MM.1S (cell line): ENCODE results near the gene CHRM2.

Source experiments
- DNase-seq: peaks from one replicate; pipeline ENCODE4 v3.0.0-alpha.2; 2015
- H2AFZ ChIP-seq: fragments of 300-600 bp; sonication (generic); 2 replicates; pipeline ENCODE4 v1.6.0; 2016; ENCODE audit warnings: antibody characterized with exemption, low read length
- H3F3A ChIP-seq: fragments of 300-600 bp; sonication (generic); 2 replicates; pipeline ENCODE4 v1.6.1; 2016; ENCODE audit warnings: mild to moderate bottlenecking, antibody characterized with exemption, low read length, moderate library complexity, mixed read lengths; ENCODE audit not compliant: insufficient read depth
- H3K27ac ChIP-seq: fragments of 300-600 bp; sonication (generic); 2 replicates; pipeline ENCODE4 v1.5.1; 2016; ENCODE audit warnings: mild to moderate bottlenecking, low read length
- H3K27me3 ChIP-seq: fragments of 300-600 bp; sonication (generic); replicated peaks from 2 replicates; pipeline ENCODE4 v1.6.0; 2016; ENCODE audit warnings: low read length; ENCODE audit not compliant: insufficient read depth
- H3K36me3 ChIP-seq: fragments of 300-600 bp; sonication (generic); replicated peaks from 2 replicates; pipeline ENCODE4 v1.6.1; 2016; ENCODE audit warnings: mild to moderate bottlenecking, low read length, mixed read lengths; ENCODE audit not compliant: insufficient read depth
- H3K4me1 ChIP-seq: fragments of 300-600 bp; sonication (generic); 2 replicates; pipeline ENCODE4 v1.6.1; 2016; ENCODE audit warnings: low read length, mixed read lengths
- H3K4me2 ChIP-seq: fragments of 300-600 bp; sonication (generic); 2 replicates; pipeline ENCODE4 v1.6.0; 2016; ENCODE audit warnings: low read depth, low read length
- H3K4me3 ChIP-seq: fragments of 300-600 bp; sonication (generic); 2 replicates; pipeline ENCODE4 v1.5.1; 2016; ENCODE audit warnings: low read length, mixed read lengths
- H3K79me2 ChIP-seq: fragments of 300-600 bp; sonication (generic); 2 replicates; pipeline ENCODE4 v1.6.1; 2016; ENCODE audit warnings: mixed run types, low read length, mixed read lengths
- H3K9ac ChIP-seq: fragments of 300-600 bp; sonication (generic); 2 replicates; pipeline ENCODE4 v1.6.1; 2016; ENCODE audit warnings: low read length, mixed read lengths
- H3K9me2 ChIP-seq: fragments of 300-600 bp; sonication (generic); replicated peaks from 2 replicates; pipeline ENCODE4 v1.6.1; 2016; ENCODE audit warnings: mild to moderate bottlenecking, low read length, mixed read lengths; ENCODE audit not compliant: insufficient read depth
- H3K9me3 ChIP-seq: fragments of 300-600 bp; sonication (generic); replicated peaks from 2 replicates; pipeline ENCODE4 v1.6.1; 2016; ENCODE audit warnings: mild to moderate bottlenecking, low read length, mixed read lengths; ENCODE audit not compliant: insufficient read depth
- H4K20me1 ChIP-seq: fragments of 300-600 bp; sonication (generic); 2 replicates; pipeline ENCODE4 v1.6.1; 2016; ENCODE audit warnings: mild to moderate bottlenecking, low read length, moderate library complexity, mixed read lengths; ENCODE audit not compliant: insufficient read depth
- CTCF ChIP-seq: fragments of 300-600 bp; sonication (generic); IDR thresholded peaks from 2 replicates; pipeline ENCODE4 v1.5.1; 2016; ENCODE audit warnings: antibody characterized with exemption, low read length, mixed read lengths
- EZH2 ChIP-seq: fragments of 300-600 bp; sonication (generic); optimal IDR thresholded peaks from 2 replicates; pipeline ENCODE3; 2017; ENCODE audit warnings: low read depth, mild to moderate bottlenecking, antibody characterized with exemption, low read length, mixed read lengths
- EZH2phosphoT487 ChIP-seq: fragments of 300-600 bp; sonication (generic); IDR thresholded peaks from 2 replicates; pipeline ENCODE4 v1.6.1; 2018; ENCODE audit warnings: antibody characterized with exemption, low read length

The CHRM2 gene

DNA sequence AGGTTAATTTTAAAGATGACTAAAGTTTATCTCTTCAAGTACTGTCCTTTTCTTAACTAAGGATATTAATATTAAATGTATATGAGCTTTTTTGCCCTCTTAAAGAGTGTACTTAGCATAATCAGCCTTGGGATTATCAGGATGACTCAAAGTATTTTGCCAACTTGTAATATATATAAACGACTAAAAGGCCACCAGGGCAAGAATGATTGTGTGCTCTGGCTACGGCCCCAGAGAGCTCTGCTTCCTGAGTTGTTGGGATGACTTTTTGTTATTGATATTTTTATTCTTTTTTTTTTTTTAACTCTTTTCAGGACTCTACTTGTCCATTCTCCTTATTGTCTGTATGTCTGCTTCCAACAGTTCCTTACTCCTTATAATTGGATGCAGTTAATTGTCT is 14.8 kb upstream of the CHRM2 start:
- no peak for TF ChIP-seq EZH2phosphoT487
- TF ChIP-seq EZH2: no peak
- no peak for TF ChIP-seq CTCF
- no peak overlapping the region for H3K4me3 ChIP-seq
- DNase-seq: no peak
- no peaks in the 10 kb centered on the region for H4K20me1 ChIP-seq
- no peaks in the 10 kb centered on the region for H3F3A ChIP-seq
- H3K9ac ChIP-seq: no peak overlapping the region
- no peaks in the 10 kb centered on the region for H3K27me3 ChIP-seq
- no peak overlapping the region for H2AFZ ChIP-seq
- no peak overlapping the region for H3K4me2 ChIP-seq
- no peak overlapping the region for H3K27ac ChIP-seq
- H3K9me2 ChIP-seq: no peaks in the 10 kb centered on the region
- no peaks in the 10 kb centered on the region for H3K9me3 ChIP-seq
- H3K36me3 ChIP-seq: no peaks in the 10 kb centered on the region
- no peaks in the 10 kb centered on the region for H3K4me1 ChIP-seq
- H3K79me2 ChIP-seq: no peaks in the 10 kb centered on the region

DNA sequence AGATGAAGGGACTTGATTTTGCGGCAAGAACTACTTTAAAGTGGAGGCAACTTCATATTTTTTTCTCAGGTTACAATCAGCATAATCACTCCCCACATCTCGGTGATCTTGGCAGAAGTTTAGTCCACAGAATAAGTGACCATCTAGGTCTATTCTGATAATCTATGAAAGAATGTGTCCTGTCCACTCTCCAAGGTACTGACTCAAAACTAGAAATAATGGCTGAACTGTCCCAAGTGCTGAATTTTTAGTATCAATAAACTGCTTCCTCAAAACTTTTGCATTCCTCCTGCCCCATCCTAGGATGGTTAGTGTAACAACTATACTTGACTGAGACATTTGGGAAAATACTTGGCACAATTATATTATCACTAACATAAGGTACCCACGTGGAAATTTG is 10.9 kb upstream of the CHRM2 start:
- Histone ChIP-seq H3F3A (peaks cover 5% of the 10 kb centered on the region), H3K36me3 (no peaks in the 10 kb centered on the region), H3K79me2 (no peaks in the 10 kb centered on the region), H3K4me3 (no peak overlapping the region), H3K9me3 (no peaks in the 10 kb centered on the region), H3K27ac (no peak overlapping the region), H2AFZ (no peak overlapping the region), H3K27me3 (no peaks in the 10 kb centered on the region), H3K4me1 (no peaks in the 10 kb centered on the region), H4K20me1 (no peaks in the 10 kb centered on the region), H3K4me2 (no peak overlapping the region), H3K9me2 (no peaks in the 10 kb centered on the region), H3K9ac (no peak overlapping the region)
- no peak for TF ChIP-seq CTCF
- no peak for TF ChIP-seq EZH2
- no peak for TF ChIP-seq EZH2phosphoT487
- DNase-seq: peak; percentile 61

DNA sequence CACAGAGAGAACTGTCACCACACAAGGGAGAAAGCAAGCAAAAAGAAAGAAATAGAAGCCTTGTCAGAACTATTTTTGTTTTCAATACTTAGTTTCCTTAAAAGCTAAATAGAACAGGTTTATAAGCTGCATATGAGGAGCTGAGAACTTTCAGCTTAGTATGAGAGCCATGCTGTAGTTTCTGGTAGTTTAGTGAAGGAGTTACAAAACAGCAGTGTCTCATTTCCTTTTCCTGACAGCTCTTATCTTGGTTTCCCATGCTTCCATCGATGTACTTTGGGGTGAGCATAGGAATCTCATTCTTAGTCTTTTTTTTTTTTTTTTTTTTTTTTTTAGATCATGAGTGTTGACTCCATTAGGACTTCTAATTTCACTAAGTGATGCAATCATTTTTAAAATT is 8.6 kb upstream of the CHRM2 start:
- Histone ChIP-seq H3K27me3 (no peaks in the 10 kb centered on the region), H3K4me2 (0 out of 2 replicates have a peak overlapping the region, but pooled peaks have one; percentile 20), H2AFZ (no peak overlapping the region), H3K9ac (no peak overlapping the region), H3K79me2 (no peaks in the 10 kb centered on the region), H3K4me1 (no peaks in the 10 kb centered on the region), H3K27ac (no peak overlapping the region; the same call in 1 of the 2 replicates), H3K4me3 (no peak overlapping the region), H3K36me3 (no peaks in the 10 kb centered on the region), H4K20me1 (no peaks in the 10 kb centered on the region), H3K9me3 (no peaks in the 10 kb centered on the region), H3K9me2 (no peaks in the 10 kb centered on the region), H3F3A (peaks cover 5% of the 10 kb centered on the region)
- TF ChIP-seq EZH2phosphoT487 (no peak), EZH2 (no peak), CTCF (no peak)
- DNase-seq: no peak
